ENCODE data around the gene SPIRE1.

DNA sequence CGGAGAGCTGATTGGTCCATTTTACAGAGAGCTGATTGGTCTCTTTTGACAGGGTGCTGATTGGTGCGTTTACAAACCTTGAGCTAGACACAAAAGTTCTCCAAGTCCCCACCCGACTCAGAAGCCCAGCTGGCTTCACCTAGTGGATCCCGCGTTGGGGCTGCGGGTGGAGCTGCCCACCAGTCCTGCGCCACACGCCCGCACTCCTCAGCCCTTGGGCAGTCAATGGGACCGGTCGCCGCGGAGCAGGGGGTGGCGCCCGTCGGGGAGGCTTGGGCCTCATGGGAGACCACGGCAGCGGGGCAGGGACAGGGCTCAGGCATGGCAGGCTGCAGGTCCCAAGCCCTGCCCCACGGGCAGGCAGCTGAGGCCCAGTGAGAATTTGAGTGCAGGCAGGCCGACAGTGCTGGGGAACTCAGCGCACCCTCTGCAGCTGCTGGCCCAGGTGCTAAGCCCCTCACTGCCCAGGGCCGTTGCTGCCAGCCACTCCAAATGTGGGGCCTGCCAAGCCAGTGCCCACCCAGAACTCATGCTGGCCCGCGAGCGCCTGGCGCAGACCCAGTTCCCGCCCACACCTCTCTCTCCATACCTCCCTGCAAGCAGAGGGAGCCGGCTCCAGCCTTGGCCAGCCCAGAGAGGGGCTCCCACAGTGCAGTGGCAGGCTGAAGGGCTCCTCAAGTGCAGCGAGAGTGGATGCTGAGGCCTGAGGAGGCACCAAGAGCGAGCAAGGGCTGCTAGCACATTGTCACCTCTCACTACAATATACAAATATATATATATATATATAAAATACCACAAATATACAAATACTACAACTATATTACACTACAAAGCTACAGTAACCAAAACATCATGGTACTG, 100.7 kb downstream of the SPIRE1 start:
- TF ChIP-seq NR2F2 (IDR thresholded peaks at IDR 0.05) (no peak), TAF1 (conservative IDR thresholded peaks at IDR 0.05) (no peak)
- TF ChIP-seq, protein P1, sequence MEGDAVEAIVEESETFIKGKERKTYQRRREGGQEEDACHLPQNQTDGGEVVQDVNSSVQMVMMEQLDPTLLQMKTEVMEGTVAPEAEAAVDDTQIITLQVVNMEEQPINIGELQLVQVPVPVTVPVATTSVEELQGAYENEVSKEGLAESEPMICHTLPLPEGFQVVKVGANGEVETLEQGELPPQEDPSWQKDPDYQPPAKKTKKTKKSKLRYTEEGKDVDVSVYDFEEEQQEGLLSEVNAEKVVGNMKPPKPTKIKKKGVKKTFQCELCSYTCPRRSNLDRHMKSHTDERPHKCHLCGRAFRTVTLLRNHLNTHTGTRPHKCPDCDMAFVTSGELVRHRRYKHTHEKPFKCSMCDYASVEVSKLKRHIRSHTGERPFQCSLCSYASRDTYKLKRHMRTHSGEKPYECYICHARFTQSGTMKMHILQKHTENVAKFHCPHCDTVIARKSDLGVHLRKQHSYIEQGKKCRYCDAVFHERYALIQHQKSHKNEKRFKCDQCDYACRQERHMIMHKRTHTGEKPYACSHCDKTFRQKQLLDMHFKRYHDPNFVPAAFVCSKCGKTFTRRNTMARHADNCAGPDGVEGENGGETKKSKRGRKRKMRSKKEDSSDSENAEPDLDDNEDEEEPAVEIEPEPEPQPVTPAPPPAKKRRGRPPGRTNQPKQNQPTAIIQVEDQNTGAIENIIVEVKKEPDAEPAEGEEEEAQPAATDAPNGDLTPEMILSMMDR (IDR thresholded peaks at IDR 0.05; ENCODE audit: low read depth, low read length, missing input control): no peak
- TF ChIP-seq, protein P2, sequence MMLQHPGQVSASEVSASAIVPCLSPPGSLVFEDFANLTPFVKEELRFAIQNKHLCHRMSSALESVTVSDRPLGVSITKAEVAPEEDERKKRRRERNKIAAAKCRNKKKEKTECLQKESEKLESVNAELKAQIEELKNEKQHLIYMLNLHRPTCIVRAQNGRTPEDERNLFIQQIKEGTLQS (IDR thresholded peaks at IDR 0.05): no peak
